Mesenchymal stem cell (in vitro differentiated cells and primary cell): Measurements from ENCODE around the gene INPP5F. TPM values are rescaled to one million over a fixed set of nuclear protein-coding genes. Genes with fewer than 3 reads are reported as not detected.

Experiments used
- DNase-seq: peaks from one replicate; pipeline ENCODE4 v3.0.0-alpha.2; 2013
- H2AFZ ChIP-seq: one replicate; pipeline ENCODE4 v1.6.1; 2013; ENCODE audit warnings: low read depth, mild to moderate bottlenecking, control low read depth, inconsistent platforms, low read length, moderate library complexity
- H2AK5ac ChIP-seq: 2 replicates; pipeline ENCODE4 v1.6.1; 2013; ENCODE audit warnings: low read length, moderate library complexity, mild to moderate bottlenecking, inconsistent platforms; ENCODE audit not compliant: severe bottlenecking
- H2BK120ac ChIP-seq: one replicate; pipeline ENCODE4 v1.6.1; 2013; ENCODE audit warnings: low read depth, mild to moderate bottlenecking, inconsistent platforms, low read length, moderate library complexity
- H2BK12ac ChIP-seq, 2 experiments: one replicate each; pipeline ENCODE4 v1.6.1; 2013; ENCODE audit warnings: inconsistent platforms in 2 of 2, low read length in 2 of 2, mild to moderate bottlenecking in 2 of 2, moderate library complexity in 2 of 2, control low read depth in 1 of 2
- H2BK15ac ChIP-seq: one replicate; pipeline ENCODE4 v1.6.1; 2013; ENCODE audit warnings: mild to moderate bottlenecking, low read depth, inconsistent platforms; ENCODE audit not compliant: poor library complexity, severe bottlenecking
- H2BK5ac ChIP-seq: 2 replicates; pipeline ENCODE4 v1.6.1; 2013; ENCODE audit warnings: low read depth, mild to moderate bottlenecking, low read length, control low read depth, inconsistent platforms; ENCODE audit not compliant: poor library complexity, severe bottlenecking
- H3K14ac ChIP-seq, 2 experiments: one replicate each; pipeline ENCODE4 v1.6.1; 2013; ENCODE audit warnings: inconsistent platforms in 2 of 2, low read length in 2 of 2, control low read depth in 1 of 2, mild to moderate bottlenecking in 1 of 2, moderate library complexity in 1 of 2
- H3K18ac ChIP-seq, 2 experiments: one replicate each; pipeline ENCODE4 v1.6.1; 2013; ENCODE audit warnings: inconsistent platforms in 2 of 2, low read length in 2 of 2, control low read depth in 1 of 2, low read depth in 1 of 2, mild to moderate bottlenecking in 1 of 2
- H3K23ac ChIP-seq, 2 experiments: one replicate each; pipeline ENCODE4 v1.6.1; 2013; ENCODE audit warnings: inconsistent platforms in 2 of 2, low read length in 2 of 2, mild to moderate bottlenecking in 2 of 2, moderate library complexity in 2 of 2, control low read depth in 1 of 2
- H3K27ac ChIP-seq: 2 replicates; pipeline ENCODE4 v1.5.1; 2013; ENCODE audit warnings: mild to moderate bottlenecking, moderate library complexity, low read length, control low read depth, inconsistent platforms; ENCODE audit not compliant: poor library complexity, severe bottlenecking
- H3K27me3 ChIP-seq, 2 experiments: 2 replicates each; pipeline versions ENCODE4 v1.6.1 to v1.7.0; 2013; ENCODE audit warnings: low read length in 2 of 2, mild to moderate bottlenecking in 2 of 2, moderate library complexity in 2 of 2, control low read depth in 1 of 2, inconsistent platforms in 1 of 2; ENCODE audit not compliant: control insufficient read depth in 1 of 2, insufficient read depth in 1 of 2
- H3K36me3 ChIP-seq, 2 experiments: 2 replicates each; pipeline versions ENCODE4 v1.6.1 to v1.7.0; 2013; ENCODE audit warnings: low read length in 2 of 2, control low read depth in 1 of 2, inconsistent platforms in 1 of 2, low read depth in 1 of 2, mild to moderate bottlenecking in 1 of 2; ENCODE audit not compliant: insufficient read depth in 2 of 2, control insufficient read depth in 1 of 2
- H3K4ac ChIP-seq, 2 experiments: one replicate each; pipeline ENCODE4 v1.6.1; 2013; ENCODE audit warnings: inconsistent platforms in 2 of 2, low read length in 2 of 2, mild to moderate bottlenecking in 2 of 2, moderate library complexity in 2 of 2, control low read depth in 1 of 2, low read depth in 1 of 2
- H3K4me1 ChIP-seq: 2 replicates; pipeline ENCODE4 v1.6.1; 2013; ENCODE audit warnings: low read depth, low read length, control low read depth; ENCODE audit not compliant: control insufficient read depth, insufficient read depth
- H3K4me2 ChIP-seq: 2 replicates; pipeline ENCODE4 v1.6.1; 2013; ENCODE audit warnings: low read length, mild to moderate bottlenecking, inconsistent platforms; ENCODE audit not compliant: poor library complexity, severe bottlenecking
- H3K4me3 ChIP-seq, 2 experiments: 2 replicates each; pipeline versions ENCODE4 v1.5.1 to v1.7.0; 2013; ENCODE audit warnings: low read length in 2 of 2, mild to moderate bottlenecking in 2 of 2, control low read depth in 1 of 2, low read depth in 1 of 2; ENCODE audit not compliant: insufficient read depth in 1 of 2
- H3K79me1 ChIP-seq: replicated peaks from 2 replicates; pipeline ENCODE4 v1.6.1; 2013; ENCODE audit warnings: mild to moderate bottlenecking, control low read depth, low read length, inconsistent platforms; ENCODE audit not compliant: poor library complexity, severe bottlenecking
- H3K9ac ChIP-seq: 2 replicates; pipeline ENCODE4 v1.7.0; 2013; ENCODE audit warnings: mild to moderate bottlenecking, low read length, moderate library complexity
- H3K9me3 ChIP-seq: 2 replicates; pipeline ENCODE4 v1.7.0; 2013; ENCODE audit warnings: mild to moderate bottlenecking, low read length; ENCODE audit not compliant: control insufficient read depth
- H4K8ac ChIP-seq: one replicate; pipeline ENCODE4 v1.6.1; 2013; ENCODE audit warnings: inconsistent platforms, mild to moderate bottlenecking, low read length, moderate library complexity
- H4K91ac ChIP-seq: one replicate; pipeline ENCODE4 v1.6.1; 2013; ENCODE audit warnings: mild to moderate bottlenecking, low read length, inconsistent platforms
- WGBS: methylation state at CpG from one replicate; pipeline ENCODE4 v1.1.7; 2013; ENCODE audit warnings: mixed read lengths; 5-methylcytosine and 5-hydroxymethylcytosine counted together
- polyA plus RNA-seq, 2 experiments: library from polyadenylated mRNA; stranded (reverse); fragments of 200-250 nt; gene quantifications; one replicate each; pipeline ENCODE4 v1.2.3, GENCODE V29; 2013

INPP5F gene
- 24.1 TPM for polyA plus RNA-seq (2013, experiment 1 of 2)
- polyA plus RNA-seq (2013, experiment 2 of 2), result 25.7 TPM

- Histone ChIP-seq H3K9me3 (no peaks in the 10 kb centered on the region), H3K9ac (peak within 1 kb of the TSS; percentile 90), H3K18ac (peak within 1 kb of the TSS; percentile 85 to 97), H3K36me3 (no peaks in the 10 kb centered on the region), H3K79me1 (peaks cover 9% of the 10 kb centered on the region), H3K27me3 (no peaks in the 10 kb centered on the region), H3K23ac (peak within 1 kb of the TSS; percentile 60 to 97), H4K91ac (peak within 1 kb of the TSS; percentile 95), H3K4ac (peak within 1 kb of the TSS in 1 of 2 experiments; percentile 96), H2BK120ac (peak within 1 kb of the TSS; percentile 67), H2AK5ac (peak within 1 kb of the TSS; percentile 84), H2AFZ (peak within 1 kb of the TSS; percentile 96), H3K4me3 (peak within 1 kb of the TSS; percentile 93), H3K4me2 (peak within 1 kb of the TSS; percentile 100), H4K8ac (peak within 1 kb of the TSS; percentile 98), H2BK12ac (peak within 1 kb of the TSS in 1 of 2 experiments; percentile 63), H3K27ac (peak within 1 kb of the TSS; percentile 90), H3K4me1 (peaks cover 16% of the 10 kb centered on the region), H2BK5ac (peak within 1 kb of the TSS; percentile 66), H3K14ac (peak within 1 kb of the TSS in 1 of 2 experiments; percentile 91), H2BK15ac (peak within 1 kb of the TSS; percentile 70)
- peak; percentile 99 for DNase-seq
- WGBS, result under 1% methylated on average over 80 of the region's 95 CpGs
These were observed at the start of gene INPP5F for GRCh38 chr10:119725828-119726675. Gene INPP5F (plus strand): TSS chr10:119726050. CDS start chr10:119726263, 213 bp downstream.

DNA sequence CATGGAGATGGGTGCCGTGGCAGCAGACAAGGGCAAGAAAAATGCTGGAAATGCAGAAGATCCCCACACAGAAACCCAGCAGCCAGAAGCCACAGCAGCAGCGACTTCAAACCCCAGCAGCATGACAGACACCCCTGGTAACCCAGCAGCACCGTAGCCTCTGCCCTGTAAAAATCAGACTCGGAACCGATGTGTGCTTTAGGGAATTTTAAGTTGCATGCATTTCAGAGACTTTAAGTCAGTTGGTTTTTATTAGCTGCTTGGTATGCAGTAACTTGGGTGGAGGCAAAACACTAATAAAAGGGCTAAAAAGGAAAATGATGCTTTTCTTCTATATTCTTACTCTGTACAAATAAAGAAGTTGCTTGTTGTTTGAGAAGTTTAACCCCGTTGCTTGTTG is 48.7 kb upstream of the INPP5F start:
- H2AK5ac ChIP-seq, result no peak overlapping the region
- H3K27me3 ChIP-seq, result no peaks in the 10 kb centered on the region
- H3K4me2 ChIP-seq, result no peak overlapping the region

GRCh38 chr10:119677904-119678755 is 47.7 kb upstream of the INPP5F start:
- Histone ChIP-seq H3K18ac (no peak overlapping the region), H3K4ac (no peak overlapping the region), H3K79me1 (peaks cover 11% of the 10 kb centered on the region), H3K9ac (no peak overlapping the region), H3K23ac (no peak overlapping the region), H3K4me3 (no peak overlapping the region), H2BK12ac (no peak overlapping the region), H2AK5ac (no peak overlapping the region), H2AFZ (no peak overlapping the region), H3K4me1 (peaks cover 32% of the 10 kb centered on the region), H4K8ac (no peak overlapping the region), H3K36me3 (peaks cover 28 to 47% of the 10 kb centered on the region in 2 experiments), H2BK120ac (no peak overlapping the region), H2BK15ac (no peak overlapping the region), H3K14ac (no peak overlapping the region), H3K27ac (peak overlapping the region; percentile 52), H3K9me3 (no peaks in the 10 kb centered on the region), H3K27me3 (no peaks in the 10 kb centered on the region), H3K4me2 (no peak overlapping the region), H4K91ac (no peak overlapping the region), H2BK5ac (no peak overlapping the region)
- WGBS, result 98% methylated on average over 13 of the region's 13 CpGs
- no peak for DNase-seq

More for the DNA sequence above, 48.7 kb upstream of the INPP5F start:
- H3K36me3 ChIP-seq, result peaks cover 38 to 58% of the 10 kb centered on the region in 2 experiments
- DNase-seq, result no peak
- H3K27ac ChIP-seq, result no peak overlapping the region
- no peak overlapping the region for H3K18ac ChIP-seq
- no peak overlapping the region for H3K14ac ChIP-seq
- H3K4me3 ChIP-seq, result no peak overlapping the region
- no peaks in the 10 kb centered on the region for H3K9me3 ChIP-seq
- no peak overlapping the region for H2BK12ac ChIP-seq
- no peak overlapping the region for H4K8ac ChIP-seq
- H3K23ac ChIP-seq, result no peak overlapping the region
- no peak overlapping the region for H2AFZ ChIP-seq
- no peak overlapping the region for H3K4ac ChIP-seq
- H2BK120ac ChIP-seq, result no peak overlapping the region
- no peak overlapping the region for H2BK15ac ChIP-seq
- H2BK5ac ChIP-seq, result no peak overlapping the region
- H3K79me1 ChIP-seq, result peaks cover 17% of the 10 kb centered on the region
- WGBS, result 96% methylated on average over 5 of the region's 6 CpGs
- no peak overlapping the region for H3K9ac ChIP-seq
- H3K4me1 ChIP-seq, result peaks cover 34% of the 10 kb centered on the region
- H4K91ac ChIP-seq, result no peak overlapping the region

GRCh38 chr10:119679480-119679829 is 46.4 kb upstream of the INPP5F start:
- H3K4me1 ChIP-seq, result peaks cover 29% of the 10 kb centered on the region
- no peak overlapping the region for H2BK5ac ChIP-seq
- no peak overlapping the region for H2BK120ac ChIP-seq
- H3K4ac ChIP-seq, result no peak overlapping the region
- H2BK15ac ChIP-seq, result no peak overlapping the region
- no peaks in the 10 kb centered on the region for H3K27me3 ChIP-seq
- H4K91ac ChIP-seq, result no peak overlapping the region
- no peak overlapping the region for H3K4me3 ChIP-seq
- H3K18ac ChIP-seq, result no peak overlapping the region
- no peaks in the 10 kb centered on the region for H3K9me3 ChIP-seq
- no peak overlapping the region for H3K9ac ChIP-seq
- peaks cover 11% of the 10 kb centered on the region for H3K79me1 ChIP-seq
- no peak overlapping the region for H3K23ac ChIP-seq
- no peak overlapping the region for H3K14ac ChIP-seq
- H2AFZ ChIP-seq, result no peak overlapping the region
- no peak overlapping the region for H3K4me2 ChIP-seq
- peaks cover 21 to 34% of the 10 kb centered on the region in 2 experiments for H3K36me3 ChIP-seq
- 95% methylated on average over 5 of the region's 7 CpGs for WGBS
- no peak overlapping the region for H3K27ac ChIP-seq
- no peak overlapping the region for H4K8ac ChIP-seq
- no peak for DNase-seq
- H2BK12ac ChIP-seq, result no peak overlapping the region
- peak overlapping the region; percentile 10 for H2AK5ac ChIP-seq
